ENCODE results near the gene ZNF3.

Gene ZNF3

GRCh38 chr7:100087055-100087750 lies 5.7 kb upstream of the ZNF3 start:
- DNase-seq: no peak

GRCh38 chr7:100085515-100085914 lies 4.0 kb upstream of the ZNF3 start:
- no peak for DNase-seq

- no peak for DNase-seq
These were observed 1.5 kb upstream of the ZNF3 start for GRCh38 chr7:100082978-100083377.

- no peak for DNase-seq
These were observed 502 bp downstream of the ZNF3 start for GRCh38 chr7:100080907-100081534.

GRCh38 chr7:100079024-100079560 lies 2.4 kb downstream of the ZNF3 start:
- DNase-seq: no peak

- DNase-seq: no peak
These were observed 4.3 kb downstream of the ZNF3 start for GRCh38 chr7:100077205-100077604.

- DNase-seq: no peak
These were observed 6.1 kb downstream of the ZNF3 start for GRCh38 chr7:100075418-100075817.

- no peak for DNase-seq
These were observed 6.7 kb downstream of the ZNF3 start for GRCh38 chr7:100074841-100075240.

GRCh38 chr7:100072462-100072861 lies 9.1 kb downstream of the ZNF3 start:
- no peak for DNase-seq

- DNase-seq: no peak
These were observed 10.4 kb downstream of the ZNF3 start for GRCh38 chr7:100071018-100071723.

GRCh38 chr7:100069991-100070390 lies 11.5 kb downstream of the ZNF3 start:
- no peak for DNase-seq

- DNase-seq: no peak
These were observed 14.6 kb downstream of the ZNF3 start for GRCh38 chr7:100066953-100067352.

- no peak for DNase-seq
These were observed 15.9 kb downstream of the ZNF3 start for GRCh38 chr7:100065452-100066186.

- no peak for DNase-seq
These were observed 17.4 kb downstream of the ZNF3 start for GRCh38 chr7:100064162-100064561.

- DNase-seq: no peak
These were observed 18.1 kb downstream of the ZNF3 start for GRCh38 chr7:100063376-100063775.

- DNase-seq: no peak
These were observed 19.9 kb downstream of the ZNF3 start for GRCh38 chr7:100061518-100062193.

- no peak for DNase-seq
These were observed 22.2 kb downstream of the ZNF3 start for GRCh38 chr7:100059251-100059739.

- no peak for DNase-seq
These were observed 24.5 kb downstream of the ZNF3 start for GRCh38 chr7:100057006-100057405.

- DNase-seq: no peak
These were observed 28.3 kb downstream of the ZNF3 start for GRCh38 chr7:100053215-100053614.

GRCh38 chr7:100051611-100052010 lies 29.9 kb downstream of the ZNF3 start:
- no peak for DNase-seq

- DNase-seq: peak; percentile 21
These were observed 31.9 kb downstream of the ZNF3 start, which contains the start of gene ZSCAN21 for GRCh38 chr7:100049441-100050291. ZSCAN21 (plus strand) TSS chr7:100049774; CDS start chr7:100057007, 7,233 bp downstream.

Data from KG1 (cell line).